HG02973 (cell line): Measurements from ENCODE around the gene RFPL4AL1.

Experiments
- ATAC-seq: cut with Tn5 transposase; IDR thresholded peaks from one replicate; pipeline ENCODE4 v1.9.1; 2021; ENCODE audit warnings: moderate library complexity; ENCODE audit not compliant: unreplicated experiment

Gene RFPL4AL1

GRCh38 chr19:55820037-55820436 lies 51.1 kb downstream of the RFPL4AL1 start:
- no peak for ATAC-seq
